Measurements from ENCODE around the gene NOC2L. TPM values are rescaled to one million over a fixed set of nuclear protein-coding genes. Genes with fewer than 3 reads are reported as not detected.

NOC2L gene
- polyA plus RNA-seq, 1 donor (not counting 4 experiments of a cell fraction or from before 2014, with no cell fraction given): 51.8 TPM

DNA sequence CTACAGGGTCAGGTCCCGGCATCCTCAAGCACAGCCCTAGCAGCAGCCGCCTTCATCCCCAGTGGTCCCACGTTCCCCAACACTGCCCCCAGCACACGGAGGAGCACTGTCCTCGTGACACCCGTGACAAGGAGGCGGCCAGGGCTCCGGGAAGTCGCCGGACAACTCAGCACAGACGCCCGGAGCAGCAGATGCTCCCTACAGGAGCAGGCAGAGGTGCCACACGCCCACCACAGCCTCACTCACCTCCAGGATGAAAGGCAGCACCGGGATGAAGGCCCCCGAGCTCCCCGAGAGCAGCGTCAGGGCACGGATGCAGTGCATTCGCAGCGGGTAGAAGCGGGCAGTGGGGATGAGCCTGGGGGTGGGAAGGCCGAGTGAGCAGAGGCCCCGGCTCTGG lies 8.2 kb downstream of the NOC2L start:
- no peak overlapping the region for H3K27ac ChIP-seq (ENCODE audit: control insufficient read depth, insufficient read depth, low read length)
- peaks cover 63 to 70% of the 10 kb centered on the region in 2 experiments for H3K36me3 ChIP-seq (ENCODE audit: control insufficient read depth in 2 of 2, extremely low read depth in 1 of 2, insufficient read depth in 2 of 2, low read length in 2 of 2)
- TF ChIP-seq CTCF (optimal IDR thresholded peaks at IDR 0.05 in 1 of 3, IDR thresholded peaks at IDR 0.05 in 1 of 3, conservative IDR thresholded peaks at IDR 0.05 in 1 of 3; ENCODE audit: extremely low read depth in 1 of 3, insufficient read depth in 2 of 3, low read length in 3 of 3) (no peak), EZH2 (IDR thresholded peaks at IDR 0.05; ENCODE audit: low read length) (no peak)
- H3K9me1 ChIP-seq (ENCODE audit: control insufficient read depth, extremely low read depth, insufficient read depth, low read length): no peaks in the 10 kb centered on the region
- no peak overlapping the region for H3K4me2 ChIP-seq (ENCODE audit: control insufficient read depth, extremely low read depth, insufficient read depth, low read depth, low read length)
- no peak overlapping the region for H2AFZ ChIP-seq (ENCODE audit: control insufficient read depth, low read length)
- H3K4me1 ChIP-seq (ENCODE audit: control insufficient read depth, extremely low read depth, insufficient read depth, low read length): no peaks in the 10 kb centered on the region
- H3K9ac ChIP-seq (ENCODE audit: control insufficient read depth, extremely low read depth, insufficient read depth, low read length): no peak overlapping the region
- DNase-seq (ENCODE audit: low read depth, low spot score) (no peak), FAIRE-seq (no peak)
- no peaks in the 10 kb centered on the region for H3K9me3 ChIP-seq (ENCODE audit: control insufficient read depth, low read depth, low read length)
- no peaks in the 10 kb centered on the region for H3K27me3 ChIP-seq (ENCODE audit: control insufficient read depth, extremely low read depth, insufficient read depth, low read length)
- H4K20me1 ChIP-seq (ENCODE audit: control insufficient read depth, extremely low read depth, insufficient read depth, low read length): peaks cover 5% of the 10 kb centered on the region
- peaks cover 4% of the 10 kb centered on the region for H3K79me2 ChIP-seq (ENCODE audit: control insufficient read depth, insufficient read depth, low read length)
- H3K4me3 ChIP-seq (ENCODE audit: control insufficient read depth in 2 of 3, extremely low read depth in 1 of 3, insufficient read depth in 2 of 3, low read depth in 1 of 3, low read length in 3 of 3): no peak overlapping the region
- dilution Hi-C loops (cut with MboI; ENCODE audit: extremely low pct_ligation_motif_present, low sequenced_read_pairs): no loop called here

GRCh38 chr1:950268-950667 lies 8.8 kb downstream of the NOC2L start:
- Histone ChIP-seq H3K9me3 (ENCODE audit: control insufficient read depth, low read depth, low read length) (no peaks in the 10 kb centered on the region), H3K9me1 (ENCODE audit: control insufficient read depth, extremely low read depth, insufficient read depth, low read length) (no peaks in the 10 kb centered on the region), H4K20me1 (ENCODE audit: control insufficient read depth, extremely low read depth, insufficient read depth, low read length) (peaks cover 5% of the 10 kb centered on the region), H3K4me2 (ENCODE audit: control insufficient read depth, extremely low read depth, insufficient read depth, low read depth, low read length) (no peak overlapping the region), H3K4me1 (ENCODE audit: control insufficient read depth, extremely low read depth, insufficient read depth, low read length) (no peaks in the 10 kb centered on the region), H3K36me3 (ENCODE audit: control insufficient read depth in 2 of 2, extremely low read depth in 1 of 2, insufficient read depth in 2 of 2, low read length in 2 of 2) (peaks cover 63 to 66% of the 10 kb centered on the region in 2 experiments), H3K27ac (ENCODE audit: control insufficient read depth, insufficient read depth, low read length) (no peak overlapping the region), H3K27me3 (ENCODE audit: control insufficient read depth, extremely low read depth, insufficient read depth, low read length) (no peaks in the 10 kb centered on the region), H3K9ac (ENCODE audit: control insufficient read depth, extremely low read depth, insufficient read depth, low read length) (no peak overlapping the region), H3K4me3 (ENCODE audit: control insufficient read depth in 2 of 3, extremely low read depth in 1 of 3, insufficient read depth in 2 of 3, low read depth in 1 of 3, low read length in 3 of 3) (no peak overlapping the region), H2AFZ (ENCODE audit: control insufficient read depth, low read length) (no peak overlapping the region), H3K79me2 (ENCODE audit: control insufficient read depth, insufficient read depth, low read length) (peaks cover 3% of the 10 kb centered on the region)
- no peak for FAIRE-seq
- dilution Hi-C loops (cut with MboI; ENCODE audit: extremely low pct_ligation_motif_present, low sequenced_read_pairs): no loop called here
- TF ChIP-seq EZH2 (IDR thresholded peaks at IDR 0.05; ENCODE audit: low read length) (no peak), CTCF (optimal IDR thresholded peaks at IDR 0.05 in 1 of 3, IDR thresholded peaks at IDR 0.05 in 1 of 3, conservative IDR thresholded peaks at IDR 0.05 in 1 of 3; ENCODE audit: extremely low read depth in 1 of 3, insufficient read depth in 2 of 3, low read length in 3 of 3) (no peak)
- DNase-seq (ENCODE audit: low read depth, low spot score): no peak

Measured in keratinocyte (primary cell).